ENCODE results near the gene SEPTIN10. TPM values are rescaled to one million over a fixed set of nuclear protein-coding genes. Genes with fewer than 3 reads are reported as not detected.

Gene SEPTIN10
- polyA plus RNA-seq, 1 donor from 2014 or later, result 7.4 TPM

GRCh38 chr2:109522063-109522374 lies 91.7 kb downstream of the SEPTIN10 start:
- Histone ChIP-seq H3K9me3 (ENCODE audit: low read length) (no peaks in the 10 kb centered on the region), H3K36me3 (ENCODE audit: insufficient read depth, low read length) (no peaks in the 10 kb centered on the region), H3K9me2 (ENCODE audit: insufficient read depth, low read length) (no peaks in the 10 kb centered on the region), H3F3A (ENCODE audit: insufficient read depth, low read length, poor library complexity, severe bottlenecking) (no peaks in the 10 kb centered on the region), H3K27me3 (ENCODE audit: insufficient read depth, low read depth, low read length) (no peaks in the 10 kb centered on the region), H3K4me2 (ENCODE audit: low read length) (no peak overlapping the region), H3K27ac (ENCODE audit: low read length) (no peak overlapping the region), H2AFZ (ENCODE audit: low read depth, low read length) (no peak overlapping the region), H3K9ac (ENCODE audit: low read length) (no peak overlapping the region), H3K4me3 (ENCODE audit: low read length) (no peak overlapping the region), H3K79me2 (replicated peaks; ENCODE audit: insufficient read depth, low read length) (no peaks in the 10 kb centered on the region), H4K20me1 (ENCODE audit: insufficient read depth) (no peaks in the 10 kb centered on the region)
- no peak for TF ChIP-seq POLR2AphosphoS5 (IDR thresholded peaks at IDR 0.05)
- no peak for TF ChIP-seq EP300 (conservative IDR thresholded peaks at IDR 0.05; ENCODE audit: poor library complexity, severe bottlenecking)
- no peak for TF ChIP-seq MXI1 (conservative IDR thresholded peaks at IDR 0.05; ENCODE audit: poor library complexity, severe bottlenecking)
- TF ChIP-seq, protein P1, sequence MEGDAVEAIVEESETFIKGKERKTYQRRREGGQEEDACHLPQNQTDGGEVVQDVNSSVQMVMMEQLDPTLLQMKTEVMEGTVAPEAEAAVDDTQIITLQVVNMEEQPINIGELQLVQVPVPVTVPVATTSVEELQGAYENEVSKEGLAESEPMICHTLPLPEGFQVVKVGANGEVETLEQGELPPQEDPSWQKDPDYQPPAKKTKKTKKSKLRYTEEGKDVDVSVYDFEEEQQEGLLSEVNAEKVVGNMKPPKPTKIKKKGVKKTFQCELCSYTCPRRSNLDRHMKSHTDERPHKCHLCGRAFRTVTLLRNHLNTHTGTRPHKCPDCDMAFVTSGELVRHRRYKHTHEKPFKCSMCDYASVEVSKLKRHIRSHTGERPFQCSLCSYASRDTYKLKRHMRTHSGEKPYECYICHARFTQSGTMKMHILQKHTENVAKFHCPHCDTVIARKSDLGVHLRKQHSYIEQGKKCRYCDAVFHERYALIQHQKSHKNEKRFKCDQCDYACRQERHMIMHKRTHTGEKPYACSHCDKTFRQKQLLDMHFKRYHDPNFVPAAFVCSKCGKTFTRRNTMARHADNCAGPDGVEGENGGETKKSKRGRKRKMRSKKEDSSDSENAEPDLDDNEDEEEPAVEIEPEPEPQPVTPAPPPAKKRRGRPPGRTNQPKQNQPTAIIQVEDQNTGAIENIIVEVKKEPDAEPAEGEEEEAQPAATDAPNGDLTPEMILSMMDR (IDR thresholded peaks at IDR 0.05; ENCODE audit: poor library complexity, severe bottlenecking), result no peak
- TF ChIP-seq, protein P2, sequence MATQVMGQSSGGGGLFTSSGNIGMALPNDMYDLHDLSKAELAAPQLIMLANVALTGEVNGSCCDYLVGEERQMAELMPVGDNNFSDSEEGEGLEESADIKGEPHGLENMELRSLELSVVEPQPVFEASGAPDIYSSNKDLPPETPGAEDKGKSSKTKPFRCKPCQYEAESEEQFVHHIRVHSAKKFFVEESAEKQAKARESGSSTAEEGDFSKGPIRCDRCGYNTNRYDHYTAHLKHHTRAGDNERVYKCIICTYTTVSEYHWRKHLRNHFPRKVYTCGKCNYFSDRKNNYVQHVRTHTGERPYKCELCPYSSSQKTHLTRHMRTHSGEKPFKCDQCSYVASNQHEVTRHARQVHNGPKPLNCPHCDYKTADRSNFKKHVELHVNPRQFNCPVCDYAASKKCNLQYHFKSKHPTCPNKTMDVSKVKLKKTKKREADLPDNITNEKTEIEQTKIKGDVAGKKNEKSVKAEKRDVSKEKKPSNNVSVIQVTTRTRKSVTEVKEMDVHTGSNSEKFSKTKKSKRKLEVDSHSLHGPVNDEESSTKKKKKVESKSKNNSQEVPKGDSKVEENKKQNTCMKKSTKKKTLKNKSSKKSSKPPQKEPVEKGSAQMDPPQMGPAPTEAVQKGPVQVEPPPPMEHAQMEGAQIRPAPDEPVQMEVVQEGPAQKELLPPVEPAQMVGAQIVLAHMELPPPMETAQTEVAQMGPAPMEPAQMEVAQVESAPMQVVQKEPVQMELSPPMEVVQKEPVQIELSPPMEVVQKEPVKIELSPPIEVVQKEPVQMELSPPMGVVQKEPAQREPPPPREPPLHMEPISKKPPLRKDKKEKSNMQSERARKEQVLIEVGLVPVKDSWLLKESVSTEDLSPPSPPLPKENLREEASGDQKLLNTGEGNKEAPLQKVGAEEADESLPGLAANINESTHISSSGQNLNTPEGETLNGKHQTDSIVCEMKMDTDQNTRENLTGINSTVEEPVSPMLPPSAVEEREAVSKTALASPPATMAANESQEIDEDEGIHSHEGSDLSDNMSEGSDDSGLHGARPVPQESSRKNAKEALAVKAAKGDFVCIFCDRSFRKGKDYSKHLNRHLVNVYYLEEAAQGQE (IDR thresholded peaks at IDR 0.05; ENCODE audit: borderline replicate concordance), result no peak
- TF ChIP-seq SMC3 (conservative IDR thresholded peaks at IDR 0.05; ENCODE audit: poor library complexity), result no peak
- TF ChIP-seq RAD21 (conservative IDR thresholded peaks at IDR 0.05), result no peak
- TF ChIP-seq TAF1 (IDR thresholded peaks at IDR 0.05; ENCODE audit: low read depth), result no peak
- TF ChIP-seq EZH2 (IDR thresholded peaks at IDR 0.05; ENCODE audit: borderline replicate concordance, insufficient read depth, low read length, poor library complexity, severe bottlenecking), result no peak

DNA sequence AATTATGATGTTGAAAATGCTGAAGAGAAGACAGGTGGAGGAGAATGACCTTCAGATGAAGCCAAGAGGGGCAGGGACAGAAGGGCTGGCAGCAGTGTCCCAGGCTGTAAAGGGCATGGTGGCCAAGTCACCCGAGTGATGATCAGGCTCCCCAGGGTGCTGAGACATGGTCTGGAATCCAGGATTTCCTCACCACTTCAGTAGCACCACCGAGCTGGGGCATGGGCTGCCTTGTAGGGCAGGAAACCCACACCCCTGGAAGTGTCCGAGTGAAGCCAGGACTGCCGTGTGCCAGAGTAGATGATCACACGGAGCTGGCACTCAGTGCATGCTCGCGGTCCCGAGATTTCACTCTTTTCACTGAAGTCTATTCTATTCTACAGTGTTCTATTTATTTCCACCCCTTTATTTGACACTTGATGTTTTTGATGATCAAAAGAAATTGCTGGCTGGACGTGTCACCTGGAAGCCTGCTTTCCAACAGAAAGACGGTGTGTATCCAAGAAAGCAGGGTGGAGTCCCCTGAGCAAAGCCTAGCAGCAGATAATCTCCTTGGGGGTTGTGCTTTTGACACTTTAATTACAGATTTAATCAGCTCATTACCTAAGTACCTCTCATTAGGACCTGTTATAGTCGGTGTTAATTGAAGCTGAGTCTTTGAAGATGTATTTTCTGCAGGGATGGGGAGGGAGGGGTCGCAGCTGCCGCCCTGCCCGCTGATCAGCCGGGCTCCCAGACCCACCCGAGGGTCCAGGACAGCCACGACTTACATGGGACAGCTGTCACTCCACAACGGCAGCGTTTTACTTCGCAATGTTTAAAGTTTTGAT lies 92.3 kb downstream of the SEPTIN10 start:
- H3K27ac ChIP-seq (ENCODE audit: low read length), result no peak overlapping the region
- H3K4me2 ChIP-seq (ENCODE audit: low read length), result no peak overlapping the region
- H3K9me3 ChIP-seq (ENCODE audit: low read length), result no peaks in the 10 kb centered on the region
- no peak overlapping the region for H2AFZ ChIP-seq (ENCODE audit: low read depth, low read length)
- H3K27me3 ChIP-seq (ENCODE audit: insufficient read depth, low read depth, low read length), result no peaks in the 10 kb centered on the region
- no peaks in the 10 kb centered on the region for H3K36me3 ChIP-seq (ENCODE audit: insufficient read depth, low read length)
- no peaks in the 10 kb centered on the region for H3K79me2 ChIP-seq (replicated peaks; ENCODE audit: insufficient read depth, low read length)
- H3K4me3 ChIP-seq (ENCODE audit: low read length), result no peak overlapping the region
- TF ChIP-seq MXI1 (conservative IDR thresholded peaks at IDR 0.05; ENCODE audit: poor library complexity, severe bottlenecking), result no peak
- TF ChIP-seq SMC3 (conservative IDR thresholded peaks at IDR 0.05; ENCODE audit: poor library complexity), result no peak
- TF ChIP-seq, protein P2 (IDR thresholded peaks at IDR 0.05; ENCODE audit: borderline replicate concordance), result no peak
- TF ChIP-seq EZH2 (IDR thresholded peaks at IDR 0.05; ENCODE audit: borderline replicate concordance, insufficient read depth, low read length, poor library complexity, severe bottlenecking), result no peak
- TF ChIP-seq TAF1 (IDR thresholded peaks at IDR 0.05; ENCODE audit: low read depth), result no peak
- TF ChIP-seq, protein P1 (IDR thresholded peaks at IDR 0.05; ENCODE audit: poor library complexity, severe bottlenecking), result no peak
- no peak for TF ChIP-seq RAD21 (conservative IDR thresholded peaks at IDR 0.05)
- TF ChIP-seq POLR2AphosphoS5 (IDR thresholded peaks at IDR 0.05), result no peak
- H3K9me2 ChIP-seq (ENCODE audit: insufficient read depth, low read length), result no peaks in the 10 kb centered on the region
- H4K20me1 ChIP-seq (ENCODE audit: insufficient read depth), result no peaks in the 10 kb centered on the region
- no peaks in the 10 kb centered on the region for H3F3A ChIP-seq (ENCODE audit: insufficient read depth, low read length, poor library complexity, severe bottlenecking)
- no peak overlapping the region for H3K9ac ChIP-seq (ENCODE audit: low read length)
